Ishikawa (cell line): Measurements from ENCODE around the gene MMP2.
A peak's percentile ranks its signal among the peaks of the same experiment; 100 is the strongest.

ENCODE experiments used
- CEBPB ChIP-seq: IDR thresholded peaks from 2 replicates; pipeline ENCODE4 v1.6.1; 2012
- CREB1 ChIP-seq: IDR thresholded peaks from 2 replicates; pipeline ENCODE4 v1.6.1; 2012; ENCODE audit warnings: low read depth
- EGR1 ChIP-seq: IDR thresholded peaks from 2 replicates; pipeline ENCODE4 v1.6.1; 2012
- EP300 ChIP-seq: IDR thresholded peaks from 2 replicates; pipeline ENCODE4 v1.6.1; 2012; ENCODE audit warnings: borderline replicate concordance
- FOXM1 ChIP-seq: IDR thresholded peaks from 2 replicates; pipeline ENCODE4 v1.6.1; 2012; ENCODE audit warnings: low read depth, borderline replicate concordance
- MAX ChIP-seq: IDR thresholded peaks from 2 replicates; pipeline ENCODE4 v1.6.1; 2012
- NFIC ChIP-seq: IDR thresholded peaks from 2 replicates; pipeline ENCODE4 v1.6.1; 2012
- RAD21 ChIP-seq: IDR thresholded peaks from 2 replicates; pipeline ENCODE4 v1.6.1; 2012; ENCODE audit warnings: low read depth
- TAF1 ChIP-seq: IDR thresholded peaks from 2 replicates; pipeline ENCODE4 v1.6.1; 2012; ENCODE audit warnings: low read depth, mild to moderate bottlenecking
- TCF12 ChIP-seq: IDR thresholded peaks from 2 replicates; pipeline ENCODE4 v1.6.1; 2012; ENCODE audit warnings: low read depth
- TEAD4 ChIP-seq: IDR thresholded peaks from 2 replicates; pipeline ENCODE4 v1.6.1; 2012
- USF1 ChIP-seq: IDR thresholded peaks from 2 replicates; pipeline ENCODE4 v1.6.1; 2012
- YY1 ChIP-seq: IDR thresholded peaks from 2 replicates; pipeline ENCODE4 v1.6.1; 2012; ENCODE audit warnings: low read depth
- ZBTB7A ChIP-seq: IDR thresholded peaks from 2 replicates; pipeline ENCODE4 v1.6.1; 2012; ENCODE audit warnings: low read depth
- TF ChIP-seq, protein P1 (sequence below): IDR thresholded peaks from 2 replicates; pipeline ENCODE4 v1.6.1; 2012; ENCODE audit warnings: low read depth, mild to moderate bottlenecking

The MMP2 gene

GRCh38 chr16:55542459-55543082 is 63.6 kb downstream of the MMP2 start:
- TF ChIP-seq, protein P1, sequence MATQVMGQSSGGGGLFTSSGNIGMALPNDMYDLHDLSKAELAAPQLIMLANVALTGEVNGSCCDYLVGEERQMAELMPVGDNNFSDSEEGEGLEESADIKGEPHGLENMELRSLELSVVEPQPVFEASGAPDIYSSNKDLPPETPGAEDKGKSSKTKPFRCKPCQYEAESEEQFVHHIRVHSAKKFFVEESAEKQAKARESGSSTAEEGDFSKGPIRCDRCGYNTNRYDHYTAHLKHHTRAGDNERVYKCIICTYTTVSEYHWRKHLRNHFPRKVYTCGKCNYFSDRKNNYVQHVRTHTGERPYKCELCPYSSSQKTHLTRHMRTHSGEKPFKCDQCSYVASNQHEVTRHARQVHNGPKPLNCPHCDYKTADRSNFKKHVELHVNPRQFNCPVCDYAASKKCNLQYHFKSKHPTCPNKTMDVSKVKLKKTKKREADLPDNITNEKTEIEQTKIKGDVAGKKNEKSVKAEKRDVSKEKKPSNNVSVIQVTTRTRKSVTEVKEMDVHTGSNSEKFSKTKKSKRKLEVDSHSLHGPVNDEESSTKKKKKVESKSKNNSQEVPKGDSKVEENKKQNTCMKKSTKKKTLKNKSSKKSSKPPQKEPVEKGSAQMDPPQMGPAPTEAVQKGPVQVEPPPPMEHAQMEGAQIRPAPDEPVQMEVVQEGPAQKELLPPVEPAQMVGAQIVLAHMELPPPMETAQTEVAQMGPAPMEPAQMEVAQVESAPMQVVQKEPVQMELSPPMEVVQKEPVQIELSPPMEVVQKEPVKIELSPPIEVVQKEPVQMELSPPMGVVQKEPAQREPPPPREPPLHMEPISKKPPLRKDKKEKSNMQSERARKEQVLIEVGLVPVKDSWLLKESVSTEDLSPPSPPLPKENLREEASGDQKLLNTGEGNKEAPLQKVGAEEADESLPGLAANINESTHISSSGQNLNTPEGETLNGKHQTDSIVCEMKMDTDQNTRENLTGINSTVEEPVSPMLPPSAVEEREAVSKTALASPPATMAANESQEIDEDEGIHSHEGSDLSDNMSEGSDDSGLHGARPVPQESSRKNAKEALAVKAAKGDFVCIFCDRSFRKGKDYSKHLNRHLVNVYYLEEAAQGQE: no peak
- TF ChIP-seq EP300 (no peak), TCF12 (no peak), TAF1 (no peak), CREB1 (no peak), CEBPB (no peak), EGR1 (no peak), NFIC (no peak), TEAD4 (no peak), ZBTB7A (no peak), USF1 (no peak), MAX (no peak)

DNA sequence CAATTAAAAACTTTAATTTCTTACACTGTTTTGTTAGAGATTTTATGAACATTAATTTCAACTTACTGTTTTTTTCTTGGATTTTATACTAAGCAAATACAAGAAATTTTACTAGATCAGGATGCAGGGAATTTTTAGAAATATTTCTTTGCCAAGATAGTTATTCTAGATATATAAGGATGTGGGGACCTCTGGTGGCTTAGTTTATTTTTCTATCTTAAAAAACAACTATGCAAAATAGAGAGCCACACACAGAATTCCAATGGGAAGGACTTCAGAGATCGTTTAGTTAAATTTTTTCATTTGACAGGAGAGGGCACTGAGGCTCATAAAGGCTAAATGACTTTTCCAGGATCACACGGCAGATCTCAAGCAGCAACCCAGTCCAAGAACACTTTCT is 64.5 kb downstream of the MMP2 start:
- TF ChIP-seq, protein P1: no peak
- TF ChIP-seq EGR1 (no peak), RAD21 (peak; percentile 12; the same call in 1 of the 2 replicates)

DNA sequence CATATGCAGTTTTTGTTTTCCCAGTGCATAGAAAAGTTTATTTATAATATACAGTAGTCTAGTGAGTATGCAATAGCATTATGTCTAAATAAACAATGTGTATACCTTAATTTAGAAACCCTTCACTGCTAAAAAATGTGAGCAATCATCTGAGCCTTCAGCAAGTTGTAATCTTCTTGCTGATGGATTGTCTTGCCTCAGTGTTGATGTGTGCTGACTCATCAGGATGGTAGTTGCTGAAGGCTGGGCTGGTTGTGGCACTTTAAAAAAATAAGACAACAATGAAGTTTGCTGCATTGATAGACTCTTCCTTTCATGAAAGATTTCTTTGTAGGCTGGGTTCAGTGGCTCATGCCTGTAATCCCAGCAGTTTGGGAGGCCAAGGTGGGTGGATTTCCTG is 73.6 kb downstream of the MMP2 start:
- TF ChIP-seq EP300: no peak
- TF ChIP-seq NFIC: no peak
- TF ChIP-seq, protein P1: no peak
- no peak for TF ChIP-seq ZBTB7A
- no peak for TF ChIP-seq TAF1
- TF ChIP-seq USF1: no peak
- TF ChIP-seq FOXM1: no peak
- TF ChIP-seq TCF12: no peak

GRCh38 chr16:55555436-55555835 is 76.4 kb downstream of the MMP2 start:
- no peak for TF ChIP-seq CEBPB
- TF ChIP-seq ZBTB7A: no peak
- TF ChIP-seq RAD21: no peak
- TF ChIP-seq, protein P1: no peak
- no peak for TF ChIP-seq EP300
- TF ChIP-seq FOXM1: no peak
- no peak for TF ChIP-seq EGR1
- TF ChIP-seq USF1: no peak
- no peak for TF ChIP-seq YY1
- TF ChIP-seq CREB1: no peak
- no peak for TF ChIP-seq MAX
- no peak for TF ChIP-seq TCF12
- no peak for TF ChIP-seq TAF1
- no peak for TF ChIP-seq TEAD4
- TF ChIP-seq NFIC: no peak
